ENCODE data around the gene SEC14L1.

DNA sequence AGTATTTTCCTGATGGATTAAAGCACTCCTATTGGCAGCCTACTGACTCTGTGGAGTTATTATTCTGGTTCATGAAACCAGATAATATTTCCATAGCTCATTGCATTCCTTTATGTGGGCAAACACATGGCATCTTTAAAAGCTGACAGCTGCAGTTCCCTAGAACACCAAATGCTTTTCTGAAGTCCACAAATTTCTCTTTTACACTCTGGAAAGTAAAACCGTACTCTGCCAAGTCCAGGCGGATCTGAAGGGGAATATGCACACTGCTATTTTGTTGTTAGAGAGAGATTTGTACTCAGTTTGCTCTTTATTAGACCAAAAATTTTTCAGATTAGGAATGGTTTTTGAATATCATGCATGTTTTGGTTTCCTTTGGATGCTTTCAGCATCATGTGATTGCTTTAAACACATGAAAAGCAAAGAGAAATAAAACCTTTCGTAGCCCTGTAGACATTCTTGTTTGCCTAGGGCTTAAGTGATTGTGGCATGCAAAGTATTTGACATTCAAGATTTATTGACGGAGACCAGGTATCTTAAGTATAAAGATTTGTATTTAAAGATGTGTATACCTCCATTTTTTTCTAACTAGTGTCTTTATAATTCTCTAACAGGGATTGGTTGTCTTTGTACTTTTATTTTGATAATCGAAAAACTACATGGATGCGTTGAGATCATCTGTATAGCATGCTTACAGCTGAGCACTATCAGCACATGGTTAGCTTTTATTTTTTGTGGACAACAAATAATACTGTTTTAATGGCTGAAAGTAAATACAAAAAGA, 19.5 kb downstream of the SEC14L1 start:
- no peak for TF ChIP-seq CTCF (IDR thresholded peaks at IDR 0.05)
- no peak for TF ChIP-seq POLR2A (IDR thresholded peaks at IDR 0.05)
- no peak for TF ChIP-seq POLR2AphosphoS5 (IDR thresholded peaks at IDR 0.05)
- no peak for TF ChIP-seq EP300 (IDR thresholded peaks at IDR 0.05)
